Endothelial cell of umbilical vein (primary cell): ENCODE results near the gene ABCF2. TPM values are rescaled to one million over a fixed set of nuclear protein-coding genes. Genes with fewer than 3 reads are reported as not detected.

Experiments used
- BruUV-seq: library from RNA; stranded (reverse); fragments of 400-500 nt; replicated peaks from 2 replicates; lab custom pipeline; 2021; lab: Mats Ljungman, UMichigan
- CTCF ChIA-PET: fragments of 300-600, 350-600 bp; sonication (Branson Sonifier 250); formaldehyde crosslinking; loops from one replicate; lab custom pipeline; 2021; ENCODE audit warnings: antibody characterized with exemption, inconsistent platforms; lab: Charles Lee
- POLR2A ChIA-PET: fragments of 300-600, 350-600 bp; sonication (Branson Sonifier 250); formaldehyde crosslinking; loops from one replicate; lab custom pipeline; 2021; ENCODE audit warnings: antibody characterized with exemption, inconsistent platforms; lab: Charles Lee
- DNase-seq: peaks from one replicate; pipeline ENCODE4 v3.0.0-alpha.2; 2011; ENCODE audit warnings: low read depth, low spot score
- FAIRE-seq: peaks from 2 replicates; lab custom pipeline; 2011; peaks lifted over from hg19 to GRCh38; lab: Jason Lieb, UNC
- H2AFZ ChIP-seq: 2 replicates; pipeline ENCODE4 v1.6.0; 2012; ENCODE audit warnings: low read depth, low read length, control low read depth, inconsistent platforms
- H3K27ac ChIP-seq: 2 replicates; pipeline ENCODE4 v1.5.1; 2011; ENCODE audit warnings: low read depth, mild to moderate bottlenecking, control low read depth, low read length, moderate library complexity; ENCODE audit not compliant: insufficient read depth
- H3K27me3 ChIP-seq, 2 experiments: 2 replicates each; pipeline versions ENCODE4 v1.6.0 to v1.6.1; 2011; ENCODE audit warnings: low read length in 2 of 2, mixed read lengths in 1 of 2; ENCODE audit not compliant: control insufficient read depth in 2 of 2, insufficient read depth in 2 of 2
- H3K36me3 ChIP-seq, 2 experiments: 2 replicates in 1 of 2; 3 replicates in 1 of 2; pipeline ENCODE4 v1.5.1; 2011; ENCODE audit warnings: low read length in 2 of 2, mild to moderate bottlenecking in 1 of 2, moderate library complexity in 1 of 2; ENCODE audit not compliant: control insufficient read depth in 2 of 2, insufficient read depth in 2 of 2; ENCODE audit errors: extremely low read depth in 1 of 2
- H3K4me1 ChIP-seq: 3 replicates; pipeline ENCODE4 v1.5.1; 2011; ENCODE audit warnings: mild to moderate bottlenecking, low read length; ENCODE audit not compliant: control insufficient read depth, insufficient read depth; ENCODE audit errors: extremely low read depth
- H3K4me2 ChIP-seq: 2 replicates; pipeline ENCODE4 v1.6.1; 2011; ENCODE audit warnings: low read length, control low read depth, mixed read lengths; ENCODE audit not compliant: insufficient read depth
- H3K4me3 ChIP-seq, 3 experiments: fragments of 200-600 bp in 1 of 3; sonication (generic), shearing (Covaris generic) in 1 of 3; replicated peaks in 1 of 3; 2 replicates each; pipeline ENCODE4 v1.5.1; 2011 to 2016; ENCODE audit warnings: control low read depth in 3 of 3, low read length in 3 of 3, mild to moderate bottlenecking in 2 of 3, inconsistent platforms in 1 of 3, low read depth in 1 of 3, moderate library complexity in 1 of 3; ENCODE audit not compliant: insufficient read depth in 1 of 3
- H3K79me2 ChIP-seq: 2 replicates; pipeline ENCODE4 v1.6.0; 2012; ENCODE audit warnings: low read length, inconsistent platforms; ENCODE audit not compliant: control insufficient read depth, insufficient read depth
- H3K9ac ChIP-seq: replicated peaks from 2 replicates; pipeline ENCODE3; 2011; ENCODE audit warnings: low read length, control low read depth; ENCODE audit not compliant: insufficient read depth; ENCODE audit errors: extremely low read depth
- H3K9me1 ChIP-seq: replicated peaks from 3 replicates; pipeline ENCODE4 v1.6.0; 2011; ENCODE audit warnings: mild to moderate bottlenecking, low read length; ENCODE audit not compliant: control insufficient read depth, insufficient read depth; ENCODE audit errors: extremely low read depth
- H3K9me3 ChIP-seq: replicated peaks from 2 replicates; pipeline ENCODE4 v1.5.1; 2012; ENCODE audit warnings: low read length, inconsistent platforms; ENCODE audit not compliant: control insufficient read depth, insufficient read depth
- H4K20me1 ChIP-seq: replicated peaks from 2 replicates; pipeline ENCODE3; 2011; ENCODE audit warnings: mild to moderate bottlenecking, low read length; ENCODE audit not compliant: control insufficient read depth, insufficient read depth; ENCODE audit errors: extremely low read depth
- CTCF ChIP-seq, 2 donors: IDR thresholded peaks; 1 replicate in 1 of 2; 2 replicates in 1 of 2; pipeline ENCODE4 v1.5.1; 2011; ENCODE audit warnings: low read length in 2 of 2, mild to moderate bottlenecking in 2 of 2, moderate library complexity in 2 of 2, control low read depth in 1 of 2, inconsistent platforms in 1 of 2, low read depth in 1 of 2; ENCODE audit not compliant: insufficient read depth in 1 of 2; ENCODE audit errors: extremely low read depth in 1 of 2
- EZH2 ChIP-seq: IDR thresholded peaks from 2 replicates; pipeline ENCODE4 v1.6.1; 2012; ENCODE audit warnings: borderline replicate concordance, low read depth, mild to moderate bottlenecking, moderate library complexity, low read length, inconsistent platforms; ENCODE audit not compliant: severe bottlenecking
- FOS ChIP-seq: IDR thresholded peaks from 2 replicates; pipeline ENCODE4 v1.6.1; 2011; ENCODE audit warnings: mild to moderate bottlenecking, low read length, moderate library complexity, borderline replicate concordance; ENCODE audit not compliant: insufficient read depth
- GATA2 ChIP-seq: IDR thresholded peaks from 2 replicates; pipeline ENCODE4 v1.7.0; 2011; ENCODE audit warnings: low read depth, mild to moderate bottlenecking, moderate library complexity, mixed read lengths, low read length; ENCODE audit not compliant: insufficient read length, insufficient read depth
- JUN ChIP-seq: IDR thresholded peaks from 2 replicates; pipeline ENCODE4 v1.6.1; 2011; ENCODE audit warnings: borderline replicate concordance, low read depth; ENCODE audit not compliant: insufficient read length, insufficient read depth
- MYC ChIP-seq: IDR thresholded peaks from one replicate; pipeline ENCODE4 v1.6.1; 2011; ENCODE audit warnings: mild to moderate bottlenecking, low read depth, low read length
- POLR2A ChIP-seq: IDR thresholded peaks from 2 replicates; pipeline ENCODE4 v1.6.1; 2012; ENCODE audit warnings: low read depth, mild to moderate bottlenecking, control low read depth, low read length
- POLR2AphosphoS5 ChIP-seq: IDR thresholded peaks from 2 replicates; pipeline ENCODE4 v1.6.1; 2012; ENCODE audit warnings: low read depth, mild to moderate bottlenecking, control low read depth, low read length, moderate library complexity; ENCODE audit not compliant: insufficient read depth
- dilution Hi-C: fragments of 300-500 bp; cut with MboI; formaldehyde crosslinking; loops from one replicate; pipeline ENCODE4 v1.15.0; 2019; ENCODE audit warnings: low sequenced_read_pairs; ENCODE audit not compliant: extremely low pct_ligation_motif_present
- intact Hi-C: fragments of 100-400 bp; cut with micrococcal nuclease; formaldehyde crosslinking; loops from one replicate; pipeline ENCODE4 v1.10.0; 2022
- polyA plus RNA-seq, 4 experiments: library from polyadenylated mRNA; depleted of rRNA in 3 of 4; stranded (reverse) in 3 of 4; unstranded in 1 of 4; fragments of >200 nt; gene quantifications; 2 replicates each; pipeline versions ENCODE4 v1.2.1 to v1.2.3, GENCODE V29; 2011 to 2012; ENCODE audit warnings: missing spikeins in 1 of 4
- total RNA-seq: library from RNA; stranded (reverse); gene quantifications from 2 replicates; pipeline ENCODE4 v1.2.3, GENCODE V29; 2021
- TF ChIP-seq, protein P1 (sequence below): IDR thresholded peaks from 2 replicates; pipeline ENCODE4 v1.6.1; 2011; ENCODE audit not compliant: insufficient read depth, insufficient read length

The ABCF2 gene
- total and polyA plus RNA-seq, 2 donors (not counting 3 experiments of a cell fraction or from before 2014, with no cell fraction given): 45.3 to 61.6 TPM

- H2AFZ ChIP-seq: no peak overlapping the region
- ChIA-PET POLR2A (no interaction called here), CTCF (no interaction called here)
- no peak overlapping the region for H3K27ac ChIP-seq
- DNase-seq: no peak
- no peaks in the 10 kb centered on the region for H3K9me3 ChIP-seq
- no peak overlapping the region for H3K4me2 ChIP-seq
- BruUV-seq: no TSS peak
- H3K4me3 ChIP-seq: no peak overlapping the region
- dilution Hi-C loops (no loop called here), intact Hi-C loops (no loop called here)
- no peak for FAIRE-seq
- peaks cover 14 to 36% of the 10 kb centered on the region in 2 experiments for H3K36me3 ChIP-seq
- peaks cover 17% of the 10 kb centered on the region for H3K79me2 ChIP-seq
- no peaks in the 10 kb centered on the region for H4K20me1 ChIP-seq
- H3K9me1 ChIP-seq: no peaks in the 10 kb centered on the region
- H3K4me1 ChIP-seq: peaks cover 16% of the 10 kb centered on the region
- H3K9ac ChIP-seq: no peak overlapping the region
- TF ChIP-seq FOS: no peak
- no peak for TF ChIP-seq POLR2AphosphoS5
- TF ChIP-seq MYC: no peak
- no peak for TF ChIP-seq CTCF (IDR thresholded peaks at IDR 0.05; ENCODE audit: extremely low read depth in 1 of 2, insufficient read depth in 1 of 2, low read depth in 1 of 2, low read length in 2 of 2)
- no peaks in the 10 kb centered on the region for H3K27me3 ChIP-seq
Measured at GRCh38 chr7:151223728-151224127, 3.3 kb downstream of the ABCF2 start.

DNA sequence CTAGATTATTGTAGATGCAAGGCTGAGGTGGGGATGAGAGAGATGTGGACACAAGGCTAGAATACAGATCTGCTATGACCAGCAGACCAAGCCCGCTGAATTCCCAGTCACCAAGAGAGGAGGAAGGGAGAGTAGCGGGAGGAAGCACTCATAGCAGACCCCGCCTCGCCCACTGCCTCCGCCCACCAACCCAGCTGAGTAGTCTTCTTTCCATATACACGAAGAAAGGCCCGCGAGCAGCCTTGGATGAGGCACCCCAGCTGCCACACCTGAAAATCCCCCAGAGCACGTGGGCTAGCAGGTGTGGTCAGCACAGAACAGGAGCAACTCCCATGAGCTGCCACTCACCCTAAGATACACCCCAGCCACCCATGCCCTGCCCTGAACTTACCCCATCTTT lies 8.8 kb downstream of the ABCF2 start:
- H3K4me1 ChIP-seq: no peaks in the 10 kb centered on the region
- no peaks in the 10 kb centered on the region for H3K27me3 ChIP-seq
- FAIRE-seq: no peak
- intact Hi-C loops (no loop called here), dilution Hi-C loops (no loop called here)
- no peak overlapping the region for H2AFZ ChIP-seq
- H3K27ac ChIP-seq: no peak overlapping the region
- H3K79me2 ChIP-seq: no peaks in the 10 kb centered on the region
- no peak for DNase-seq
- TF ChIP-seq GATA2: no peak
- TF ChIP-seq, protein P1, sequence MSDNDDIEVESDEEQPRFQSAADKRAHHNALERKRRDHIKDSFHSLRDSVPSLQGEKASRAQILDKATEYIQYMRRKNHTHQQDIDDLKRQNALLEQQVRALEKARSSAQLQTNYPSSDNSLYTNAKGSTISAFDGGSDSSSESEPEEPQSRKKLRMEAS: no peak
- no peak for TF ChIP-seq MYC
- TF ChIP-seq FOS: no peak
- no peak for TF ChIP-seq POLR2AphosphoS5
- TF ChIP-seq POLR2A: no peak
- no peak for TF ChIP-seq EZH2
- TF ChIP-seq CTCF (IDR thresholded peaks at IDR 0.05; ENCODE audit: extremely low read depth in 1 of 2, insufficient read depth in 1 of 2, low read depth in 1 of 2, low read length in 2 of 2): no peak
- TF ChIP-seq JUN: no peak
- no TSS peak for BruUV-seq
- H3K36me3 ChIP-seq: peaks cover 13 to 51% of the 10 kb centered on the region in 2 experiments
- CTCF ChIA-PET: interaction anchor here (1.2 to 1.3 kb wide), 2 partner anchors 9 to 26 kb away, joined by 3 to 4 read pairs; partner anchors contain the start of gene ABCF2
- no peak overlapping the region for H3K4me2 ChIP-seq
- H3K4me3 ChIP-seq: no peak overlapping the region
- POLR2A ChIA-PET: no interaction called here
- H3K9me3 ChIP-seq: no peaks in the 10 kb centered on the region
- H3K9ac ChIP-seq: no peak overlapping the region
- no peaks in the 10 kb centered on the region for H4K20me1 ChIP-seq
- no peaks in the 10 kb centered on the region for H3K9me1 ChIP-seq
